CD4-positive, alpha-beta T cell treated with Interleukin-21 for 1 hour (primary cell): ENCODE measurements around the gene ONECUT3.
A peak's percentile ranks its signal among the peaks of the same experiment; 100 is the strongest.

Experiments
- DNase-seq: peaks from one replicate; pipeline ENCODE4 v3.0.0-alpha.2; 2020

Gene ONECUT3

GRCh38 chr19:1799695-1800342 lies 46.5 kb downstream of the ONECUT3 start:
- no peak for DNase-seq

GRCh38 chr19:1804858-1805257 lies 51.6 kb downstream of the ONECUT3 start:
- DNase-seq: no peak

- no peak for DNase-seq
Observed at GRCh38 chr19:1805401-1806183, 52.3 kb downstream of the ONECUT3 start.

GRCh38 chr19:1806184-1807029 lies 53.1 kb downstream of the ONECUT3 start:
- no peak for DNase-seq

GRCh38 chr19:1807030-1807694 lies 53.9 kb downstream of the ONECUT3 start:
- DNase-seq: no peak

GRCh38 chr19:1807695-1808394 lies 54.5 kb downstream of the ONECUT3 start:
- no peak for DNase-seq

- DNase-seq: no peak
Observed at GRCh38 chr19:1808395-1808731, 55.1 kb downstream of the ONECUT3 start.

GRCh38 chr19:1809678-1810077 lies 56.4 kb downstream of the ONECUT3 start:
- DNase-seq: no peak

- no peak for DNase-seq
Observed at GRCh38 chr19:1810439-1811160, 57.3 kb downstream of the ONECUT3 start.

- peak; percentile 25 for DNase-seq
Observed at GRCh38 chr19:1811472-1811894, 58.2 kb downstream of the ONECUT3 start.

GRCh38 chr19:1811942-1812425 lies 58.7 kb downstream of the ONECUT3 start, which contains the start of gene ATP8B3:
ATP8B3 (minus strand) TSS chr19:1812276; CDS start chr19:1811736, 540 bp downstream.
- DNase-seq: peak; percentile 88

GRCh38 chr19:1812426-1813191 lies 59.3 kb downstream of the ONECUT3 start:
- DNase-seq: peak; percentile 93

- DNase-seq: no peak
Observed at GRCh38 chr19:1813192-1814182, 60.2 kb downstream of the ONECUT3 start.

- no peak for DNase-seq
Observed at GRCh38 chr19:1814391-1814790, 61.1 kb downstream of the ONECUT3 start.

- no peak for DNase-seq
Observed at GRCh38 chr19:1814833-1815604, 61.7 kb downstream of the ONECUT3 start.

- no peak for DNase-seq
Observed at GRCh38 chr19:1815605-1816529, 62.6 kb downstream of the ONECUT3 start.
